ENCODE data around the gene PF4V1.

DNA sequence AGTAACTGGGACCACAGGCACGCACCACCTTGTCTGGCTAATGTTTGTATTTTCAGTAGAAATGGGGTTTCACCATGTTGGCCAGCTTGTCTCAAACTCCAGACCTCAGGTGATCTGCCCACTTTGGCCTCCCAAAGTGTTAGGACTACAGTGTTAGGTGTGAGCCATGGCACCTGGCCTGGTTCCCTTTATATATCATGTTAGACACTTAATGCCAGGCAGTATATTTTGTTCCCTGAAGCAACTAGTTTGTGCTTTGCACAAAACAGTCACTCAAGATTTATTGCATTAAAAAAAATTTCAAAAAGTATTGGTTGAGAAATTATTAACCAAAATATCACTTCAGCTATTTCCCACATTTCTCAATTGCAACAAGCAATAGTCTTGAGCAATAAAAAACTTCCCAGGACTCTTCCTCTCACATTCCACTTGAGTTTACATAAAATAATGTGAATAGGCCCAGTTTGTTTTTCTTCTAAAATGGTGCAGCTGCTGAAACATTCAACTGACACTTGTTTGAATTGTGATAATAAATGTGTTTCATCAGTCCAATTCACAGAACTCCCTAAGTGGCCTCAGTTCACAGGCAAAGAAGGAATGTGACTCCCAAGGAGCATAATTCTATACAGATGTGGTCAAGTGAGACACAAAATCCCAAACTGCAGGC is 38.8 kb downstream of the PF4V1 start:
- TF ChIP-seq, protein P1, sequence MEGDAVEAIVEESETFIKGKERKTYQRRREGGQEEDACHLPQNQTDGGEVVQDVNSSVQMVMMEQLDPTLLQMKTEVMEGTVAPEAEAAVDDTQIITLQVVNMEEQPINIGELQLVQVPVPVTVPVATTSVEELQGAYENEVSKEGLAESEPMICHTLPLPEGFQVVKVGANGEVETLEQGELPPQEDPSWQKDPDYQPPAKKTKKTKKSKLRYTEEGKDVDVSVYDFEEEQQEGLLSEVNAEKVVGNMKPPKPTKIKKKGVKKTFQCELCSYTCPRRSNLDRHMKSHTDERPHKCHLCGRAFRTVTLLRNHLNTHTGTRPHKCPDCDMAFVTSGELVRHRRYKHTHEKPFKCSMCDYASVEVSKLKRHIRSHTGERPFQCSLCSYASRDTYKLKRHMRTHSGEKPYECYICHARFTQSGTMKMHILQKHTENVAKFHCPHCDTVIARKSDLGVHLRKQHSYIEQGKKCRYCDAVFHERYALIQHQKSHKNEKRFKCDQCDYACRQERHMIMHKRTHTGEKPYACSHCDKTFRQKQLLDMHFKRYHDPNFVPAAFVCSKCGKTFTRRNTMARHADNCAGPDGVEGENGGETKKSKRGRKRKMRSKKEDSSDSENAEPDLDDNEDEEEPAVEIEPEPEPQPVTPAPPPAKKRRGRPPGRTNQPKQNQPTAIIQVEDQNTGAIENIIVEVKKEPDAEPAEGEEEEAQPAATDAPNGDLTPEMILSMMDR (IDR thresholded peaks at IDR 0.05): no peak
- no peak for TF ChIP-seq POLR2A (IDR thresholded peaks at IDR 0.05)
